PC-3 (cell line): ENCODE data around the gene PKNOX2. TPM values are rescaled to one million over a fixed set of nuclear protein-coding genes. Genes with fewer than 3 reads are reported as not detected.

Experiments
- ATAC-seq: fragments of 200-7000 bp; cut with Tn5 transposase; 2 replicates; pipeline ENCODE4 v1.9.1; 2020; ENCODE audit warnings: mild to moderate bottlenecking, moderate library complexity
- BruUV-seq: library from RNA; stranded (reverse); fragments of 400-500 nt; replicated peaks from 2 replicates; lab custom pipeline; 2021; lab: Mats Ljungman, UMichigan
- CTCF ChIA-PET: fragments of 300-600 bp; sonication (Branson Sonifier 250); formaldehyde crosslinking; loops from one replicate; lab custom pipeline; 2022; ENCODE audit warnings: antibody characterized with exemption; lab: Charles Lee
- POLR2A ChIA-PET: fragments of 300-600 bp; sonication (Branson Sonifier 250); formaldehyde crosslinking; loops from one replicate; lab custom pipeline; 2022; ENCODE audit warnings: antibody characterized with exemption; ENCODE audit not compliant: unreplicated experiment; lab: Charles Lee
- DNase-seq: peaks from one replicate; pipeline ENCODE4 v3.0.0-alpha.2; 2015
- H2AFZ ChIP-seq: fragments of 300-600 bp; sonication (generic); 2 replicates; pipeline ENCODE4 v1.6.0; 2016; ENCODE audit warnings: antibody characterized with exemption, low read length
- H3F3A ChIP-seq: fragments of 300-600 bp; sonication (generic); one replicate; pipeline ENCODE4 v1.6.0; 2017; ENCODE audit warnings: antibody characterized with exemption, low read length, control low read depth, mild to moderate bottlenecking; ENCODE audit not compliant: unreplicated experiment
- H3K27ac ChIP-seq: fragments of 300-600 bp; sonication (generic); 2 replicates; pipeline ENCODE4 v1.5.1; 2016; ENCODE audit warnings: mild to moderate bottlenecking, low read length
- H3K27me3 ChIP-seq: fragments of 300-600 bp; sonication (generic); 2 replicates; pipeline ENCODE4 v1.6.1; 2016; ENCODE audit warnings: low read length, mixed read lengths
- H3K36me3 ChIP-seq: fragments of 300-600 bp; sonication (generic); 2 replicates; pipeline ENCODE4 v1.6.1; 2016; ENCODE audit warnings: low read depth, mixed run types, low read length, mixed read lengths
- H3K4me1 ChIP-seq: fragments of 300-600 bp; sonication (generic); 2 replicates; pipeline ENCODE4 v1.5.1; 2016; ENCODE audit warnings: low read length; ENCODE audit not compliant: insufficient read depth
- H3K4me2 ChIP-seq: fragments of 300-600 bp; sonication (generic); 2 replicates; pipeline ENCODE4 v1.6.0; 2016; ENCODE audit warnings: low read length
- H3K4me3 ChIP-seq: fragments of 300-600 bp; sonication (generic); 2 replicates; pipeline ENCODE4 v1.5.1; 2016; ENCODE audit warnings: mild to moderate bottlenecking, low read length, mixed read lengths
- H3K79me2 ChIP-seq: fragments of 300-600 bp; sonication (generic); 2 replicates; pipeline ENCODE4 v1.6.1; 2017; ENCODE audit warnings: low read length, mixed read lengths
- H3K9ac ChIP-seq: fragments of 300-600 bp; sonication (generic); 2 replicates; pipeline ENCODE4 v1.6.0; 2016; ENCODE audit warnings: mild to moderate bottlenecking, low read length
- H3K9me2 ChIP-seq: fragments of 300-600 bp; sonication (generic); replicated peaks from 2 replicates; pipeline ENCODE4 v1.6.1; 2016; ENCODE audit warnings: mixed run types, low read length, mixed read lengths
- H3K9me3 ChIP-seq: fragments of 300-600 bp; sonication (generic); 2 replicates; pipeline ENCODE4 v1.6.1; 2016; ENCODE audit warnings: low read length, mixed read lengths
- H4K20me1 ChIP-seq: fragments of 300-600 bp; sonication (generic); 2 replicates; pipeline ENCODE4 v1.6.1; 2016; ENCODE audit warnings: low read length, mixed read lengths
- EZH2 ChIP-seq: fragments of 300-600 bp; sonication (generic); IDR thresholded peaks from one replicate; pipeline ENCODE4 v1.6.1; 2017; ENCODE audit warnings: antibody characterized with exemption, mild to moderate bottlenecking, low read length; ENCODE audit not compliant: unreplicated experiment
- EZH2phosphoT487 ChIP-seq: fragments of 300-600 bp; sonication (generic); IDR thresholded peaks from 2 replicates; pipeline ENCODE4 v1.6.1; 2018; ENCODE audit warnings: mild to moderate bottlenecking, antibody characterized with exemption, low read length, borderline replicate concordance
- intact Hi-C: fragments of 100-400 bp; cut with micrococcal nuclease; formaldehyde crosslinking; loops from 2 replicates; pipeline ENCODE4 v1.9.0; 2023
- total RNA-seq: library from RNA; depleted of rRNA; stranded (reverse); fragments of >200 nt; gene quantifications from 2 replicates; pipeline ENCODE4 v1.2.3, GENCODE V29; 2014
- TF ChIP-seq, protein P1 (sequence below): fragments of 300-600 bp; sonication (generic); conservative IDR thresholded peaks from 2 replicates; pipeline ENCODE4 v1.5.1; 2017; ENCODE audit warnings: antibody characterized with exemption, low read depth, mild to moderate bottlenecking, low read length

The PKNOX2 gene
- total RNA-seq, 1 experiment from 2014 or later, result not detected

- intact Hi-C loops, result no loop called here
- CTCF ChIA-PET, result no interaction called here
- no peaks in the 10 kb centered on the region for H3K36me3 ChIP-seq
- no peak overlapping the region for H3K27ac ChIP-seq
- TF ChIP-seq, protein P1, sequence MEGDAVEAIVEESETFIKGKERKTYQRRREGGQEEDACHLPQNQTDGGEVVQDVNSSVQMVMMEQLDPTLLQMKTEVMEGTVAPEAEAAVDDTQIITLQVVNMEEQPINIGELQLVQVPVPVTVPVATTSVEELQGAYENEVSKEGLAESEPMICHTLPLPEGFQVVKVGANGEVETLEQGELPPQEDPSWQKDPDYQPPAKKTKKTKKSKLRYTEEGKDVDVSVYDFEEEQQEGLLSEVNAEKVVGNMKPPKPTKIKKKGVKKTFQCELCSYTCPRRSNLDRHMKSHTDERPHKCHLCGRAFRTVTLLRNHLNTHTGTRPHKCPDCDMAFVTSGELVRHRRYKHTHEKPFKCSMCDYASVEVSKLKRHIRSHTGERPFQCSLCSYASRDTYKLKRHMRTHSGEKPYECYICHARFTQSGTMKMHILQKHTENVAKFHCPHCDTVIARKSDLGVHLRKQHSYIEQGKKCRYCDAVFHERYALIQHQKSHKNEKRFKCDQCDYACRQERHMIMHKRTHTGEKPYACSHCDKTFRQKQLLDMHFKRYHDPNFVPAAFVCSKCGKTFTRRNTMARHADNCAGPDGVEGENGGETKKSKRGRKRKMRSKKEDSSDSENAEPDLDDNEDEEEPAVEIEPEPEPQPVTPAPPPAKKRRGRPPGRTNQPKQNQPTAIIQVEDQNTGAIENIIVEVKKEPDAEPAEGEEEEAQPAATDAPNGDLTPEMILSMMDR, result no peak
- TF ChIP-seq EZH2 (no peak), EZH2phosphoT487 (no peak)
- no peak overlapping the region for H2AFZ ChIP-seq
- H3K9me2 ChIP-seq, result no peaks in the 10 kb centered on the region
- ATAC-seq (no peak), DNase-seq (no peak)
- no peak overlapping the region for H3K4me3 ChIP-seq
- H3K27me3 ChIP-seq, result peaks cover 80% of the 10 kb centered on the region
- no peak overlapping the region for H3K4me2 ChIP-seq
- no peaks in the 10 kb centered on the region for H4K20me1 ChIP-seq
- no peak overlapping the region for H3K9ac ChIP-seq
- POLR2A ChIA-PET, result no interaction called here
- H3K9me3 ChIP-seq, result no peaks in the 10 kb centered on the region
- no peaks in the 10 kb centered on the region for H3F3A ChIP-seq
- no peaks in the 10 kb centered on the region for H3K79me2 ChIP-seq
- no peaks in the 10 kb centered on the region for H3K4me1 ChIP-seq
- BruUV-seq, result no TSS peak
Observed at GRCh38 chr11:125410091-125410490, 245.5 kb downstream of the PKNOX2 start.

DNA sequence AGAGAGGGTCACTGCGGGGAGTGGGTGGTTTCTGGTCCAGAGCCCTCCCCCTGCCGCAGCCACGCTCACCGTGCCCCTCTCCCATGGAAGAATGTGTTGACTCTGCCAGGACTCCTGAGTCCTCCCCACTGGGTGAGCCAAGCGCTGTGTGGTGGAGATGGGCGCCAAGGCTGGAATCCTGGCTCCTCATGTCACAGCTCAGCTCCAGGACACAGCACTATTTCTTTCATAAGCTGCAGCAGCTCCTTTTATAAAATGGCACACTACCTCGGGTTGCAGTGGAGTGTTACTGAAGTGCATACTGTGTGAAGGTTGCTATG lies 247.6 kb downstream of the PKNOX2 start:
- Histone ChIP-seq H3K9ac (no peak overlapping the region), H2AFZ (no peak overlapping the region), H3K36me3 (no peaks in the 10 kb centered on the region), H4K20me1 (no peaks in the 10 kb centered on the region), H3K27me3 (peaks cover 68% of the 10 kb centered on the region), H3K4me1 (no peaks in the 10 kb centered on the region), H3K4me3 (no peak overlapping the region), H3K9me2 (no peaks in the 10 kb centered on the region), H3K27ac (no peak overlapping the region), H3F3A (no peaks in the 10 kb centered on the region), H3K79me2 (no peaks in the 10 kb centered on the region), H3K9me3 (no peaks in the 10 kb centered on the region), H3K4me2 (no peak overlapping the region)
- CTCF ChIA-PET, result no interaction called here
- TF ChIP-seq EZH2 (no peak), EZH2phosphoT487 (no peak)
- TF ChIP-seq, protein P1, result no peak
- POLR2A ChIA-PET, result no interaction called here
- intact Hi-C loops, result no loop called here
- ATAC-seq (no peak), DNase-seq (no peak)
- BruUV-seq, result no TSS peak

DNA sequence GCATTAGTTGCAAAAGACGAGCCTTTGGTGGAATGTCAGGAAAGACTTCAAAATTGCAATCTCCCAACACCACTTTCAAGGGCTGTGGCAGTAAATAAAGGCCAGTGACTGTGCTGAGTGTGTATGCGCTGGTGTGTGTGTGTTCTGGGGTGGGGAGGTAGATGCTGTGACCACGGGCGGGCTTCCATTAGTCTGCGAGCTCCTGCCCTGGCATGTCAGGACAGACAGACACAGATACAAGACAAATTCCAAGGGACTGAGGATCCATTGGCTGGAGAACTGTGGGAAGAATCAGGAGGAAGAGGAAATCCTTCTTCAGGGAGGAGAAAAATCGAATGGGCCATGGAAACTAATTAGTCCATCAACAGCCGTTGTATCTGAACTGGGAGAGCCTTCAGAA lies 248.0 kb downstream of the PKNOX2 start:
- H3F3A ChIP-seq, result no peaks in the 10 kb centered on the region
- no peak for ATAC-seq
- H2AFZ ChIP-seq, result no peak overlapping the region
- intact Hi-C loops, result no loop called here
- peaks cover 68% of the 10 kb centered on the region for H3K27me3 ChIP-seq
- no peaks in the 10 kb centered on the region for H3K79me2 ChIP-seq
- no peak overlapping the region for H3K9ac ChIP-seq
- H4K20me1 ChIP-seq, result no peaks in the 10 kb centered on the region
- H3K4me2 ChIP-seq, result no peak overlapping the region
- ChIA-PET CTCF (no interaction called here), POLR2A (no interaction called here)
- H3K4me3 ChIP-seq, result no peak overlapping the region
- no peaks in the 10 kb centered on the region for H3K9me3 ChIP-seq
- no peaks in the 10 kb centered on the region for H3K4me1 ChIP-seq
- TF ChIP-seq EZH2 (no peak), EZH2phosphoT487 (no peak)
- TF ChIP-seq, protein P1, result no peak
- DNase-seq, result no peak
- no peaks in the 10 kb centered on the region for H3K9me2 ChIP-seq
- H3K36me3 ChIP-seq, result no peaks in the 10 kb centered on the region
- no TSS peak for BruUV-seq
- H3K27ac ChIP-seq, result no peak overlapping the region
